ENCODE measurements around the gene TTC21A. TPM values are rescaled to one million over a fixed set of nuclear protein-coding genes. Genes with fewer than 3 reads are reported as not detected.
A peak's percentile ranks its signal among the peaks of the same experiment; 100 is the strongest.

The TTC21A gene
- total RNA-seq, 1 donor from 2014 or later, result 16.1 TPM

GRCh38 chr3:39098473-39099000, 8.9 kb upstream of the TTC21A start:
- Mint-ChIP-seq H3K27me3 (no peaks in the 10 kb centered on the region), H3K9me3 (ENCODE audit: low read depth) (no peaks in the 10 kb centered on the region), H3K4me3 (ENCODE audit: low read depth) (no peak overlapping the region), H3K36me3 (ENCODE audit: insufficient read depth) (peaks cover 19% of the 10 kb centered on the region), H3K4me1 (ENCODE audit: low read depth) (peaks cover 4% of the 10 kb centered on the region), H3K27ac (no peak overlapping the region)
- DNase-seq (ENCODE audit: low spot score, unreplicated experiment), result no peak
- no peak for TF ChIP-seq CTCF (IDR thresholded peaks at IDR 0.05; ENCODE audit: unreplicated experiment)

DNA sequence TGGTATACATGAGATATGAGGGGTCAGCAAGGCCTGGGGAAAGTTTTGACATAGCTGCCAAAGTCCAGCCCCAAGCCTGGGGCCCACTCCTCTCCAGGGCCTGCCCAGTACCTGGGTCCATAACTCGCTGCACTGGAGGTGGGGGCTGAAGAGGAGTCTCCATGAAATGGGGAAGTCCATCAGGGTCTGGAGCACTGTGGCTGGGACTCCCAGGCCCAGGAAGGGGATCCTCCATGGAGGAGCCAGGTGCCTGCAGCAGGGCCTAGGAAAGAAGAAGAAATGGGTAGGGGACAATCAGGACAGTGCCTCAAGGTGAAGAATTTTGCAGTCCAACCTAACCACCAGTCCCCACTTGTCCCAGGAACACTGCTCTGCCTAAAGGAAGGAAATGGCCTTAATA, 8.2 kb upstream of the TTC21A start:
- no peak for TF ChIP-seq CTCF (IDR thresholded peaks at IDR 0.05; ENCODE audit: unreplicated experiment)
- Mint-ChIP-seq H3K36me3 (ENCODE audit: insufficient read depth) (peaks cover 15% of the 10 kb centered on the region), H3K4me1 (ENCODE audit: low read depth) (peaks cover 4% of the 10 kb centered on the region), H3K27me3 (no peaks in the 10 kb centered on the region), H3K27ac (no peak overlapping the region), H3K4me3 (ENCODE audit: low read depth) (no peak overlapping the region), H3K9me3 (ENCODE audit: low read depth) (no peaks in the 10 kb centered on the region)
- no peak for DNase-seq (ENCODE audit: low spot score, unreplicated experiment)

- TF ChIP-seq CTCF (IDR thresholded peaks at IDR 0.05; ENCODE audit: unreplicated experiment), result no peak
Observed at GRCh38 chr3:39099738-39100499, 7.6 kb upstream of the TTC21A start.

GRCh38 chr3:39100500-39100886, 7.0 kb upstream of the TTC21A start:
- no peaks in the 10 kb centered on the region for H3K9me3 Mint-ChIP-seq (ENCODE audit: low read depth)
- DNase-seq (ENCODE audit: low spot score, unreplicated experiment), result no peak
- H3K27me3 Mint-ChIP-seq, result no peaks in the 10 kb centered on the region
- H3K36me3 Mint-ChIP-seq (ENCODE audit: insufficient read depth), result peaks cover 5% of the 10 kb centered on the region
- TF ChIP-seq CTCF (IDR thresholded peaks at IDR 0.05; ENCODE audit: unreplicated experiment), result no peak
- H3K4me3 Mint-ChIP-seq (ENCODE audit: low read depth), result no peak overlapping the region
- no peak overlapping the region for H3K27ac Mint-ChIP-seq
- peaks cover 9% of the 10 kb centered on the region for H3K4me1 Mint-ChIP-seq (ENCODE audit: low read depth)

More at GRCh38 chr3:39099738-39100499, 7.6 kb upstream of the TTC21A start:
- no peaks in the 10 kb centered on the region for H3K27me3 Mint-ChIP-seq
- no peak overlapping the region for H3K4me3 Mint-ChIP-seq (ENCODE audit: low read depth)
- no peak for DNase-seq (ENCODE audit: low spot score, unreplicated experiment)
- H3K4me1 Mint-ChIP-seq (ENCODE audit: low read depth), result peaks cover 5% of the 10 kb centered on the region
- no peaks in the 10 kb centered on the region for H3K9me3 Mint-ChIP-seq (ENCODE audit: low read depth)
- H3K36me3 Mint-ChIP-seq (ENCODE audit: insufficient read depth), result peaks cover 9% of the 10 kb centered on the region
- H3K27ac Mint-ChIP-seq, result no peak overlapping the region

DNA sequence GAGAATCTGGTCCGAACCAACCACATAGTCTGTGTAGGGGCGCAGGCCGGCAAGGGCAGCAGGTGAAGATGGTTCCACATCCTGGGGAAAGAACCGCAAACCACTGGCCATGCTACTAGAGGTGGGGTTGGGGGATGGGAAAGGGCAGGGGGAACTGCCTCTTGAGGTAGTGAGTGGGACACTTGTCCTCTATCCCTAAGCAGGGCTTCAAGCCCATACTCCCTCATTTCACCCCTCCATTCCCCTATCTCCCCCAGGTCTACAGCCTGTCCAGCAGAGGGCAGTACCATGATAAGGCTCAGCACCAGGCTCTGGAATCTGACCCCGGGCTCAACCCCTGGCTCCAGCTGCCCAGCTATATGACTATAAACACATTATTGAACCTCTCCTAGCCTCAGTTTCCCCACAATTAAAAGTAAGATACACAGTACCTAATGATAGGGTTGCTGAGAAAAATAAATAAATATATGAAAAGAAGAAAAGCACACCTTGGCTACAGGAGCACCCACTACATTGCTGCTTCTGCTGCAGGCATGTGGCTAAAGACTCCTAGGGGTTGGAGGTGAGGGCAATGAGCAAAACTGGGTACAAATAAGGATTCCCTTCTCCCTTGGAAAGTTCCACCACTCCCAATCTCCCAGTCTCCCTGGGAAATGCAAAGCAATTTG, 6.3 kb upstream of the TTC21A start:
- Mint-ChIP-seq H3K27me3 (no peaks in the 10 kb centered on the region), H3K27ac (no peak overlapping the region), H3K4me3 (ENCODE audit: low read depth) (no peak overlapping the region), H3K9me3 (ENCODE audit: low read depth) (no peaks in the 10 kb centered on the region), H3K36me3 (ENCODE audit: insufficient read depth) (peaks cover 4% of the 10 kb centered on the region), H3K4me1 (ENCODE audit: low read depth) (peaks cover 15% of the 10 kb centered on the region)
- peak; percentile 61 for TF ChIP-seq CTCF (IDR thresholded peaks at IDR 0.05; ENCODE audit: unreplicated experiment)
- DNase-seq (ENCODE audit: low spot score, unreplicated experiment), result no peak
